Chondrocyte (in vitro differentiated cells): Measurements from ENCODE around the gene CNPY4. TPM values are rescaled to one million over a fixed set of nuclear protein-coding genes. Genes with fewer than 3 reads are reported as not detected.

ENCODE experiments used
- DNase-seq: peaks from one replicate; pipeline ENCODE4 v3.0.0; 2021; ENCODE audit warnings: mixed read lengths, low spot score
- H3K27ac Mint-ChIP-seq: one replicate; pipeline ENCODE4 v1.8.0; 2021; ENCODE audit warnings: mild to moderate bottlenecking, moderate library complexity, mixed read lengths; ENCODE audit not compliant: unreplicated experiment
- H3K27me3 Mint-ChIP-seq: 2 replicates; pipeline ENCODE4 v1.8.0; 2021; ENCODE audit warnings: low read depth, mixed read lengths
- H3K36me3 Mint-ChIP-seq: 2 replicates; pipeline ENCODE4 v1.8.0; 2021; ENCODE audit warnings: low read depth, mixed read lengths
- H3K4me1 Mint-ChIP-seq: 2 replicates; pipeline ENCODE4 v1.8.0; 2021; ENCODE audit warnings: low read depth, mild to moderate bottlenecking, mixed read lengths
- H3K4me3 Mint-ChIP-seq: one replicate; pipeline ENCODE4 v1.8.0; 2021; ENCODE audit warnings: mild to moderate bottlenecking, moderate library complexity, mixed read lengths; ENCODE audit not compliant: unreplicated experiment
- H3K9me3 Mint-ChIP-seq: 2 replicates; pipeline ENCODE4 v1.8.0; 2021; ENCODE audit warnings: low read depth, mixed read lengths
- microRNA-seq: library from miRNA; unstranded; fragments of <30 nt; microRNA quantifications from one replicate; pipeline ENCODE4 v1.2.0, GENCODE V29; 2020; ENCODE audit warnings: borderline number of aligned reads
- total RNA-seq: library from RNA; stranded (reverse); gene quantifications from 3 replicates; pipeline ENCODE4 v1.2.1, GENCODE V29; 2021
- TF ChIP-seq, protein P1 (sequence below): fragments of 200-600 bp; sonication (generic); IDR thresholded peaks from 2 replicates; pipeline ENCODE4 v1.5.0; 2021; ENCODE audit warnings: antibody characterized with exemption, mild to moderate bottlenecking, moderate library complexity

CNPY4 gene
- total RNA-seq, 1 donor from 2014 or later: 31.5 TPM

DNA sequence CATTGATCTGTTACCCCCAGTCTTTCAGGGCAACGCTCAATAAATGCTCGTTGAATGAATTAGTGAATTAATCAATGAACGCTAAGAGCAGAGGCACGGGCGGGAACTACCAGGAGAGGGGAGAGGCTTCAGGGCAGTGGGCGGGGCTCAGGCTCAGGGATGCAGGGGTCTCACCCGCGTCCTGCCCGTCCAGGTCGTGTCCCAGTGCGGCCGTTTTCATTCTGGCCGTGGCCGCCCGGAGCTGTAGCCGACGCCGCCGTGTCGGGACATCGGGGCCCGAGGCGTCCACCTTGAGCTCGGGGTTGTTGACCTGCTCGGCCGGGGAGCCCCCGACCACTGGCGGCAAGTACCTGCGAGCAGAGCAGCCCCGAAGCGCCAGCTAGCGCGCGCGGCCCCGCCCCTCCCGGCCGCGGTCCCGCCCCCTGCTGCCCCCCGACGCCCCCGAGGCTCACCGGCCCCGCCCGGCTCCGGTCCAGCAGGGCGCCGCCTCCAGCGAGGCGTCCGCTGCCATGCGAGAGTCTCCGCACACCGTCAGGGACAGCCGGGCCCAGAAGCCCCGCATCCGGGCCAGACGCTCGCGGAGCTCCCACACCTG is 51.8 kb downstream of the CNPY4 start:
- H3K9me3 Mint-ChIP-seq: no peaks in the 10 kb centered on the region
- no peak overlapping the region for H3K4me3 Mint-ChIP-seq
- H3K27ac Mint-ChIP-seq: no peak overlapping the region
- peaks cover 27% of the 10 kb centered on the region for H3K4me1 Mint-ChIP-seq
- TF ChIP-seq, protein P1, sequence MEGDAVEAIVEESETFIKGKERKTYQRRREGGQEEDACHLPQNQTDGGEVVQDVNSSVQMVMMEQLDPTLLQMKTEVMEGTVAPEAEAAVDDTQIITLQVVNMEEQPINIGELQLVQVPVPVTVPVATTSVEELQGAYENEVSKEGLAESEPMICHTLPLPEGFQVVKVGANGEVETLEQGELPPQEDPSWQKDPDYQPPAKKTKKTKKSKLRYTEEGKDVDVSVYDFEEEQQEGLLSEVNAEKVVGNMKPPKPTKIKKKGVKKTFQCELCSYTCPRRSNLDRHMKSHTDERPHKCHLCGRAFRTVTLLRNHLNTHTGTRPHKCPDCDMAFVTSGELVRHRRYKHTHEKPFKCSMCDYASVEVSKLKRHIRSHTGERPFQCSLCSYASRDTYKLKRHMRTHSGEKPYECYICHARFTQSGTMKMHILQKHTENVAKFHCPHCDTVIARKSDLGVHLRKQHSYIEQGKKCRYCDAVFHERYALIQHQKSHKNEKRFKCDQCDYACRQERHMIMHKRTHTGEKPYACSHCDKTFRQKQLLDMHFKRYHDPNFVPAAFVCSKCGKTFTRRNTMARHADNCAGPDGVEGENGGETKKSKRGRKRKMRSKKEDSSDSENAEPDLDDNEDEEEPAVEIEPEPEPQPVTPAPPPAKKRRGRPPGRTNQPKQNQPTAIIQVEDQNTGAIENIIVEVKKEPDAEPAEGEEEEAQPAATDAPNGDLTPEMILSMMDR: no peak
- H3K27me3 Mint-ChIP-seq: peaks cover 5% of the 10 kb centered on the region
- peak; percentile 86 for DNase-seq
- peaks cover 6% of the 10 kb centered on the region for H3K36me3 Mint-ChIP-seq

DNA sequence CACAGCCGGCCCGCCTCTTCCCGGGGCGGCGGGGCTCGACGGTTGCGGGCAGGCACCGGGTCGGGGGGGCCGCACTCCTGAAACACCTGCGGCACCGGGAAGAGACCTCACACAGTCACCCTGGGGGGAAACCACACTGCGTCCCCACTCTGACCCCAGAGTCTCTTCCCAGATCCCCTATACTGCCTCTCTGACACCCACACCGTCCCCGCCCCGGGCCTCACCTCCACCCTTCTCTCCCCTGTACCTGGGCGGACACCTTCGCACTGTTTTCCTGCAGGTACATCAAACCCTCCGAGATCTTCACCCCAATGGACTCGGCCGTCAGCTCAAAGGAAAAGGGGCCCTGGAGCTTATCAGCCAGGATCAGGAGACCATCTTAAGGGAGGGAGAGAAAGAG is 52.4 kb downstream of the CNPY4 start:
- H3K27ac Mint-ChIP-seq: no peak overlapping the region

DNA sequence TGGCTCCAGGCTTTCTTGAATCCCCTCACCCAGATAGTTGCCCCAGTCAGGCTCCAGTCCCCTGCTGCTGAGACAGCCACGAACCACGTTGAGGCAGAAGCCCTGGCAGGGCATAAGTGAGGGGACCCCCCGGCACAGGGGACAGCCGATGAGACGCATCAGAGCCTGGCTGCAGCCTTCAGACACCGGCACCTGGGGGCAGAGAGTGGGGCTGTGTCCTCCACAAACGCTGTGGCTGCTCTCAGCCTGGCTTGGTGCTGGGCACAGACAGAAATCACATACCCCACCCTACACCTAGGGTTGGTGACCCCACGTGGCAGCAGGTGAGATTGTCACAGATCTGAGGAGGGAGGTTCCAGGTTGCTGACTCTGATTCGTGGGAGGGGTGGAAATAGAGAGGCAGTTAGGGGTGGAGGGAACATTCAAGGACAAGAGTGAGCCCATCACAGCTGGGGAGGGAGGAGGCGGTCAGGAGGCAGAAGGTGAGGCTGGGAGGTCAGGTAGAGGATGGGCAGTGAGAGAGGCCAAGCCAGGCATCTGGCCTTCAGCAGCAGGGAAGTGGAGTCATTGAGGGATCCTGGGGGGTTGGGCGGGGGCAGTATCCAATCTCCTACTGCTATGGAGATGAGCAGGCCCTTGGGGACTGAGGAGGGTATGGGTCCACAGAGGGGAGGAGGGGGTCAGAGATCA is 54.5 kb downstream of the CNPY4 start:
- Mint-ChIP-seq H3K36me3 (peaks cover 6% of the 10 kb centered on the region), H3K9me3 (no peaks in the 10 kb centered on the region)
- DNase-seq: peak; percentile 79

More for the DNA sequence above, 52.4 kb downstream of the CNPY4 start:
- Mint-ChIP-seq H3K27me3 (peaks cover 5% of the 10 kb centered on the region), H3K4me3 (peak overlapping the region; percentile 48), H3K36me3 (peaks cover 6% of the 10 kb centered on the region), H3K4me1 (peaks cover 32% of the 10 kb centered on the region), H3K9me3 (no peaks in the 10 kb centered on the region)
- TF ChIP-seq, protein P1: no peak
- peak; percentile 86 for DNase-seq

DNA sequence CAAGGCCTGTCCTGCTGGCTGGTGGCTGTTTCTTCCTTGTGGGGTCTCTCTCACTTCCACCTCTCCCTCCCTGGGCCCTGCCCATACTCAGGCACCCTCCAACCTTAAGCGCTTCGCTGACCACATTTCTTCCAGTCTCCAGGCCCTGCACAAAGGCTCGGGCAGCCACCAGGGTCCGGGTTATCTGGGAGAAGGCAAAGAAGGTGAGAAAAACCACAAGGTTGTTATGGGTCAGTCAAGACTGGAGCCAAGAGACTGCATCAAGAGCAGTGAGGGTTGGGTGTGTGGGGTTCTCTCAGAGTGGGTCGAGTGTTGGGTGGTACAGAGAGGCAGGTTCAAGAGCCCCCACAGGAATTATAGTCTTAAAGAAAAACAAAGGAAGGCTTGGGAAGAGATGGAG is 55.1 kb downstream of the CNPY4 start:
- no peak overlapping the region for H3K4me3 Mint-ChIP-seq
- DNase-seq: peak; percentile 36
- peaks cover 16% of the 10 kb centered on the region for H3K4me1 Mint-ChIP-seq
- H3K27ac Mint-ChIP-seq: no peak overlapping the region
- H3K36me3 Mint-ChIP-seq: peaks cover 6% of the 10 kb centered on the region
- TF ChIP-seq, protein P1: no peak
- peaks cover 5% of the 10 kb centered on the region for H3K27me3 Mint-ChIP-seq
- H3K9me3 Mint-ChIP-seq: no peaks in the 10 kb centered on the region

More for the DNA sequence above, 54.5 kb downstream of the CNPY4 start:
- Mint-ChIP-seq H3K4me1 (peaks cover 17% of the 10 kb centered on the region), H3K27ac (no peak overlapping the region), H3K4me3 (no peak overlapping the region), H3K27me3 (peaks cover 5% of the 10 kb centered on the region)
- TF ChIP-seq, protein P1: no peak

Small RNAs within 50 kb of the gene (microRNA-seq; reads per million reads assigned to microRNA genes)
- gene MIR106B: 1,273 reads per million, percentile 81 among the genes with 10 or more reads in this experiment
- gene MIR25: 132 reads per million, percentile 60 among the genes with 10 or more reads in this experiment
- gene MIR4658: not detected
- gene MIR93: 3,758 reads per million, percentile 89 among the genes with 10 or more reads in this experiment

Other genes starting within 250 kb of the CNPY4 start
- 0.39 TPM in 1 of 3 replicates, not detected in the others for gene OR2AE1, start 242.6 kb upstream of the CNPY4 start, total RNA-seq
- 11.1 to 12.1 TPM (median 11.5 TPM) in 3 replicates for gene TRIM4, start 200.1 kb upstream of the CNPY4 start, total RNA-seq
- not detected in 3 replicates for gene GJC3, start 190.0 kb upstream of the CNPY4 start, total RNA-seq
- not detected in 3 replicates for gene AZGP1, start 143.6 kb upstream of the CNPY4 start, total RNA-seq
- gene ZKSCAN1, start 104.0 kb upstream of the CNPY4 start, total RNA-seq: 61.5 to 72.1 TPM (median 62.3 TPM) in 3 replicates
- gene ZSCAN21, start 69.9 kb upstream of the CNPY4 start, total RNA-seq: 9.6 to 13.1 TPM (median 11.8 TPM) in 3 replicates
- gene ZNF3, start 37.9 kb upstream of the CNPY4 start, total RNA-seq: 21.9 to 28.4 TPM (median 22.1 TPM) in 3 replicates
- 80.1 to 111 TPM (median 83.1 TPM) in 3 replicates for gene COPS6, start 30.7 kb upstream of the CNPY4 start, total RNA-seq
- 34.0 to 63.8 TPM (median 34.1 TPM) in 3 replicates for gene MCM7, start 18.2 kb upstream of the CNPY4 start, total RNA-seq
- gene AP4M1, start 18.0 kb upstream of the CNPY4 start, total RNA-seq: 16.9 to 24.8 TPM (median 19.6 TPM) in 3 replicates
- gene TAF6, start 276 bp upstream of the CNPY4 start, total RNA-seq: 53.5 to 58.5 TPM (median 54.9 TPM) in 3 replicates
- 1.7 to 3.2 TPM (median 2.5 TPM) in 3 replicates for gene MBLAC1, start 7.3 kb downstream of the CNPY4 start, total RNA-seq
- 73.2 to 89.4 TPM (median 75.7 TPM) in 3 replicates for gene LAMTOR4, start 29.3 kb downstream of the CNPY4 start, total RNA-seq
- 15.4 to 19.7 TPM (median 16.3 TPM) in 3 replicates for gene TRAPPC14, start 39.1 kb downstream of the CNPY4 start, total RNA-seq
- 1.8 to 4.9 TPM (median 4.3 TPM) in 3 replicates for gene GAL3ST4, start 49.0 kb downstream of the CNPY4 start, total RNA-seq
- 6.2 to 7.3 TPM (median 6.7 TPM) in 3 replicates for gene GPC2, start 57.7 kb downstream of the CNPY4 start, total RNA-seq
- 0.57 to 1.2 TPM (median 0.64 TPM) in 3 replicates for gene STAG3, start 58.3 kb downstream of the CNPY4 start, total RNA-seq
- gene PVRIG, start 100.3 kb downstream of the CNPY4 start, total RNA-seq: not detected in 3 replicates
- not detected in 3 replicates for gene SPDYE3, start 188.1 kb downstream of the CNPY4 start, total RNA-seq
- gene PILRB, start 238.5 kb downstream of the CNPY4 start, total RNA-seq: 19.1 to 32.2 TPM (median 20.3 TPM) in 3 replicates